K562 (cell line): ENCODE measurements around the gene GPRIN2. TPM values are rescaled to one million over a fixed set of nuclear protein-coding genes. Genes with fewer than 3 reads are reported as not detected.
A peak's percentile ranks its signal among the peaks of the same experiment; 100 is the strongest.

ENCODE experiments used
- ATAC-seq: fragments of 200-7000 bp; cut with Tn5 transposase; 3 replicates; pipeline ENCODE4 v1.9.1; 2020; ENCODE audit warnings: moderate library complexity
- BruUV-seq: library from RNA; stranded (reverse); fragments of 400-500 nt; replicated peaks from 2 replicates; lab custom pipeline; 2021; lab: Mats Ljungman, UMichigan
- CTCF ChIA-PET: fragments of 300-600 bp; formaldehyde crosslinking; extraction: SDS; loops from one replicate; lab custom pipeline; 2021; ENCODE audit warnings: low intra/inter-chr PET ratio; lab: Yijun Ruan, JAX
- POLR2A ChIA-PET: fragments of 300-600, 350-650 bp; sonication (Branson Sonifier 250); formaldehyde crosslinking; extraction: SDS; loops from one replicate; lab custom pipeline; 2021; ENCODE audit warnings: antibody characterized with exemption, inconsistent platforms; lab: Yijun Ruan, JAX
- DNase-seq, 4 experiments: peaks; one replicate each; pipeline versions ENCODE4 v3.0.0 to v3.0.0-alpha.2; 2011 to 2018; ENCODE audit warnings: low spot score in 3 of 4, mixed read lengths in 3 of 4; ENCODE audit errors: extremely low read depth in 1 of 4
- FAIRE-seq: peaks from 2 replicates; lab custom pipeline; 2011; peaks lifted over from hg19 to GRCh38; lab: Jason Lieb, UNC
- H2AFZ ChIP-seq: 2 replicates; pipeline ENCODE4 v1.6.0; 2011; ENCODE audit warnings: low read depth, low read length, control low read depth, inconsistent platforms
- H3K27ac ChIP-seq: fragments of 200-600 bp; 3 replicates; pipeline ENCODE4 v1.8.0; 2011; ENCODE audit warnings: low read depth, mild to moderate bottlenecking, control low read depth, inconsistent platforms, low read length, moderate library complexity, mixed read lengths; ENCODE audit errors: extremely low read depth
- H3K27me3 ChIP-seq, 2 experiments: fragments of 300-600 bp in 1 of 2; 2 replicates in 1 of 2; 3 replicates in 1 of 2; pipeline versions ENCODE4 v1.6.0 to v1.8.0; 2011; ENCODE audit warnings: inconsistent platforms in 2 of 2, low read length in 2 of 2, mild to moderate bottlenecking in 1 of 2, mixed read lengths in 1 of 2, moderate library complexity in 1 of 2; ENCODE audit not compliant: control insufficient read depth in 2 of 2, insufficient read depth in 2 of 2
- H3K36me3 ChIP-seq: fragments of 300-600 bp; 3 replicates; pipeline ENCODE4 v1.8.0; 2011; ENCODE audit warnings: mild to moderate bottlenecking, low read length, inconsistent platforms; ENCODE audit not compliant: control insufficient read depth, insufficient read depth
- H3K4me1 ChIP-seq, 2 experiments: fragments of 200-600 bp in 1 of 2; replicated peaks in 1 of 2; 2 replicates in 1 of 2; 3 replicates in 1 of 2; pipeline versions ENCODE4 v1.5.1 to v1.8.0; 2011; ENCODE audit warnings: inconsistent platforms in 2 of 2, low read length in 2 of 2, mild to moderate bottlenecking in 1 of 2, mixed read lengths in 1 of 2, moderate library complexity in 1 of 2; ENCODE audit not compliant: control insufficient read depth in 2 of 2, insufficient read depth in 2 of 2
- H3K4me2 ChIP-seq: 2 replicates; pipeline ENCODE4 v1.6.1; 2011; ENCODE audit warnings: low read length, control low read depth, inconsistent platforms, mixed read lengths; ENCODE audit not compliant: insufficient read depth
- H3K4me3 ChIP-seq: fragments of 200-600 bp; sonication (generic), shearing (Covaris generic); 2 replicates; pipeline ENCODE4 v1.5.1; 2016; ENCODE audit warnings: control low read depth, inconsistent platforms
- H3K79me2 ChIP-seq: fragments of 200-600 bp; 3 replicates; pipeline ENCODE4 v1.8.0; 2011; ENCODE audit warnings: low read length, inconsistent platforms; ENCODE audit not compliant: control insufficient read depth, insufficient read depth
- H3K9ac ChIP-seq, 2 experiments: 2 replicates each; pipeline versions ENCODE4 v1.6.0 to v1.6.1; 2011; ENCODE audit warnings: low read depth in 2 of 2, low read length in 2 of 2, control low read depth in 1 of 2, inconsistent platforms in 1 of 2, mild to moderate bottlenecking in 1 of 2, mixed read lengths in 1 of 2; ENCODE audit not compliant: insufficient read depth in 1 of 2
- H3K9me1 ChIP-seq: one replicate; pipeline ENCODE4 v1.6.0; 2011; ENCODE audit warnings: inconsistent platforms, mild to moderate bottlenecking, low read length, moderate library complexity; ENCODE audit not compliant: control insufficient read depth, insufficient read depth
- H3K9me3 ChIP-seq: replicated peaks from 2 replicates; pipeline ENCODE4 v1.5.1; 2011; ENCODE audit warnings: low read depth, low read length, inconsistent platforms; ENCODE audit not compliant: control insufficient read depth, insufficient read depth
- H4K20me1 ChIP-seq: replicated peaks from 2 replicates; pipeline ENCODE4 v1.6.1; 2011; ENCODE audit warnings: low read length, inconsistent platforms, mixed read lengths; ENCODE audit not compliant: control insufficient read depth, insufficient read depth
- CBFB ChIP-seq: sonication (generic); formaldehyde crosslinking; IDR thresholded peaks from 2 replicates; pipeline ENCODE4 v1.4.0; 2020; ENCODE audit warnings: mild to moderate bottlenecking, missing genetic modification reagents
- CBX1 ChIP-seq: sonication (generic); IDR thresholded peaks from 2 replicates; pipeline ENCODE4 v1.6.1; 2016; ENCODE audit warnings: antibody characterized with exemption, low read depth, mild to moderate bottlenecking
- EZH2 ChIP-seq: IDR thresholded peaks from 2 replicates; pipeline ENCODE4 v1.6.1; 2012; ENCODE audit warnings: low read depth, mild to moderate bottlenecking, inconsistent platforms, low read length, borderline replicate concordance
- FOXJ2 ChIP-seq: fragments of 200-800 bp; sonication (Bioruptor generic); IDR thresholded peaks from 2 replicates; pipeline ENCODE4 v1.6.1; 2016; ENCODE audit warnings: missing genetic modification characterization, missing compliant biosample characterization
- HSF4 ChIP-seq: fragments of 250-450 bp; sonication (Bioruptor Pico); IDR thresholded peaks from 2 replicates; pipeline ENCODE4 v2.1.2; 2022; ENCODE audit warnings: mild to moderate bottlenecking, moderate library complexity, borderline replicate concordance
- JUND ChIP-seq, 2 experiments: IDR thresholded peaks; 2 replicates in 1 of 2; 3 replicates in 1 of 2; pipeline ENCODE4 v1.6.1; 2011; ENCODE audit warnings: borderline replicate concordance in 2 of 2, low read depth in 2 of 2, low read length in 2 of 2, improper control_type of control experiment in 1 of 2, missing biosample characterization in 1 of 2, missing genetic modification characterization in 1 of 2, missing genetic modification reagents in 1 of 2
- MECOM ChIP-seq: fragments of 250-450 bp; sonication (Bioruptor Pico); IDR thresholded peaks from 2 replicates; pipeline ENCODE4 v1.8.0; 2022; ENCODE audit warnings: inconsistent platforms
- PCBP2 ChIP-seq: fragments of 200-400 bp; formaldehyde crosslinking; IDR thresholded peaks from 2 replicates; pipeline ENCODE4 v1.6.1; 2018; ENCODE audit warnings: low read length, low read depth, mild to moderate bottlenecking, moderate library complexity; ENCODE audit not compliant: poor library complexity, severe bottlenecking
- POLR3G ChIP-seq: IDR thresholded peaks from 2 replicates; pipeline ENCODE4 v1.6.1; 2011; ENCODE audit not compliant: insufficient read length, insufficient replicate concordance; ENCODE audit errors: extremely low read depth
- SAFB ChIP-seq: fragments of 200-400 bp; formaldehyde crosslinking; IDR thresholded peaks from 2 replicates; pipeline ENCODE4 v1.6.1; 2017; ENCODE audit warnings: low read depth, low read length, borderline replicate concordance
- SMAD4 ChIP-seq: fragments of 250-450 bp; sonication (Bioruptor Pico); conservative IDR thresholded peaks from 2 replicates; pipeline ENCODE4 v1.8.0; 2021; ENCODE audit warnings: inconsistent platforms, mild to moderate bottlenecking, moderate library complexity
- ZFX ChIP-seq: sonication (generic); formaldehyde crosslinking; IDR thresholded peaks from 2 replicates; pipeline ENCODE4 v1.8.0; 2022; ENCODE audit warnings: mild to moderate bottlenecking, missing genetic modification reagents, moderate library complexity
- ZNF41 ChIP-seq: fragments of 250-450 bp; sonication (Bioruptor Pico); conservative IDR thresholded peaks from 2 replicates; pipeline ENCODE4 v1.4.0; 2020; ENCODE audit warnings: mild to moderate bottlenecking
- ZNF551 ChIP-seq: fragments of 250-450 bp; sonication (Bioruptor Pico); IDR thresholded peaks from 2 replicates; pipeline ENCODE4 v1.5.0; 2021; ENCODE audit warnings: mild to moderate bottlenecking, moderate library complexity
- ZNF75A ChIP-seq: fragments of 450-650 bp; formaldehyde crosslinking; IDR thresholded peaks from 2 replicates; pipeline ENCODE4 v1.4.0; 2020; ENCODE audit warnings: mild to moderate bottlenecking
- WGBS: fragments of 100-300 bp; shearing (Covaris generic); methylation state at CpG from one replicate; pipeline ENCODE4 v1.1.6; 2016; ENCODE audit warnings: low coverage, mixed read lengths; ENCODE audit not compliant: insufficient coverage; ENCODE audit errors: missing lambda C conversion rate; 5-methylcytosine and 5-hydroxymethylcytosine counted together
- in situ Hi-C: fragments of 300-500 bp; cut with MboI; formaldehyde crosslinking; loops from 4 replicates; pipeline ENCODE4 v1.15.0; 2018; ENCODE audit warnings: inconsistent platforms, mixed read lengths
- intact Hi-C: fragments of 100-400 bp; cut with micrococcal nuclease; formaldehyde crosslinking; loops from 2 replicates; pipeline ENCODE4 v1.14.2; 2022
- polyA plus RNA-seq, 8 experiments: library from polyadenylated mRNA; depleted of rRNA in 4 of 8; stranded (reverse) in 5 of 8; unstranded in 3 of 8; fragments of >200 nt; fragmentation: Nextera tagmentation in 2 of 8; fragmentation: Illumina TruSeq in 1 of 8; extraction: Ambion mirVana in 2 of 8; extraction: Trizol in 1 of 8; gene quantifications; 2 replicates each; pipeline versions ENCODE4 v1.2.1 to v1.2.3, GENCODE V29; 2011 to 2014; ENCODE audit warnings: inconsistent platforms in 1 of 8, missing spikeins in 1 of 8
- total RNA-seq, 7 experiments: library from RNA; depleted of rRNA in 6 of 7; stranded (reverse); fragments of >200 nt in 6 of 7; fragmentation: Illumina TruSeq in 2 of 7; extraction: Trizol in 2 of 7; gene quantifications; 2 replicates each; pipeline versions ENCODE4 v1.2.1 to v1.2.3, GENCODE V29; 2011 to 2021; ENCODE audit warnings: low replicate concordance in 1 of 7
- TF ChIP-seq, protein P1 (sequence below): fragments of 450-650 bp; formaldehyde crosslinking; IDR thresholded peaks from 2 replicates; pipeline ENCODE4 v1.4.0; 2022; ENCODE audit warnings: mild to moderate bottlenecking, moderate library complexity
- TF ChIP-seq, protein P2 (sequence below): fragments of 250-450 bp; sonication (Bioruptor Pico); IDR thresholded peaks from 2 replicates; pipeline ENCODE4 v1.8.0; 2021; ENCODE audit warnings: borderline replicate concordance, mild to moderate bottlenecking, moderate library complexity; ENCODE audit not compliant: poor library complexity, severe bottlenecking

GPRIN2 gene
- total and polyA plus RNA-seq, 9 of the 15 experiments (the other 6 are each of a cell fraction or from before 2014, with no cell fraction given) = not detected

DNA sequence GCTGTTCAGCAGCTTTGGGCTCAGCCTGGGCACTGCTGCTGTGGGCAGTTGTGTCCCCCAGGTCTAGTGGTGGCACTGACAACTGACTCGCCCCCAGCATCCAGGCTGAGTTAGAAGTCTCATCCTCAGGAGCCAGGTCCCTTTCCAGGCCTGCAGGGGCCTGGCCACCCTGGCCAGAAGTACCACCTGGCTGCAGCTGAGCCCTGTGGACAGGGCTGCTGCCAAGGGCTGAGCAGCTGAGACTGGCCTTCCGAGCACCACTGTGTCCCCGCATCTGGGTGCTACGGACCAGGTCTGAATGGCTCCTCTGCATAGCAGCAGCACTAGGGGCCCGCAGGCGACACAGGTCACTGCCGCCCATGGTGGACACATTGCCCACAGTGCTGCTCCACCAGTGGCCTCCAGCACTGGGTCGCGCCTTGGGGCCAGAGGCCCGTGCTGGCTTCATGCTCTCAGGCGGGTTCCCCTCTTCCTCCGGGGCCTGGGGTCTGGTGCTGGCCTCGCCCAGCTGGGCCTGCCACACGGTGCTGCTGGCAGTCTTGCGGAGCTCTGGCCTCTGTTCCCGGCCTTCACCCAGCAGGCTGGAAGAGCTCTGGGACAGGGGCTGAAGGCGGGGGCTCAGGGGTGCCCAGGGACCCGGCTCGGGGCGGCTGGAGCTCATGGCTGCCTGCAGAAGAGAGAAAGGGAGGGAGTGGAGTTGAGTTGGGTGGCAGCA lies 6.2 kb downstream of the GPRIN2 start:
- FAIRE-seq = no peak
- H3K36me3 ChIP-seq = no peaks in the 10 kb centered on the region
- TF ChIP-seq POLR3G (no peak), ZNF41 (CRISPR knock-in tag) (no peak), ZNF551 (CRISPR knock-in tag) (no peak), MECOM (CRISPR knock-in tag) (no peak), HSF4 (no peak), CBFB (CRISPR knock-in tag) (no peak), SMAD4 (no peak), FOXJ2 (no peak), SAFB (no peak), JUND (IDR thresholded peaks at IDR 0.05; ENCODE audit: borderline replicate concordance, low read depth, low read length) (no peak), JUND (tag; IDR thresholded peaks at IDR 0.05; ENCODE audit: borderline replicate concordance, low read depth, low read length) (no peak), ZFX (no peak), PCBP2 (no peak), EZH2 (peak; percentile 92; the same call in 1 of the 2 replicates), CBX1 (no peak), ZNF75A (no peak)
- TF ChIP-seq, protein P1, sequence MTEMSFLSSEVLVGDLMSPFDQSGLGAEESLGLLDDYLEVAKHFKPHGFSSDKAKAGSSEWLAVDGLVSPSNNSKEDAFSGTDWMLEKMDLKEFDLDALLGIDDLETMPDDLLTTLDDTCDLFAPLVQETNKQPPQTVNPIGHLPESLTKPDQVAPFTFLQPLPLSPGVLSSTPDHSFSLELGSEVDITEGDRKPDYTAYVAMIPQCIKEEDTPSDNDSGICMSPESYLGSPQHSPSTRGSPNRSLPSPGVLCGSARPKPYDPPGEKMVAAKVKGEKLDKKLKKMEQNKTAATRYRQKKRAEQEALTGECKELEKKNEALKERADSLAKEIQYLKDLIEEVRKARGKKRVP (CRISPR knock-in tag) = no peak
- TF ChIP-seq, protein P2, sequence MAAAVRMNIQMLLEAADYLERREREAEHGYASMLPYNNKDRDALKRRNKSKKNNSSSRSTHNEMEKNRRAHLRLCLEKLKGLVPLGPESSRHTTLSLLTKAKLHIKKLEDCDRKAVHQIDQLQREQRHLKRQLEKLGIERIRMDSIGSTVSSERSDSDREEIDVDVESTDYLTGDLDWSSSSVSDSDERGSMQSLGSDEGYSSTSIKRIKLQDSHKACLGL (CRISPR knock-in tag) = no peak

More for the DNA sequence above, 6.2 kb downstream of the GPRIN2 start:
- no peaks in the 10 kb centered on the region for H3K9me1 ChIP-seq
- peaks cover 63% of the 10 kb centered on the region for H4K20me1 ChIP-seq
- 5% methylated on average over 20 of the region's 20 CpGs for WGBS
- ATAC-seq (peak; percentile 4), DNase-seq (no peak)
- intact Hi-C loops (no loop called here), in situ Hi-C loops (no loop called here)
- peak overlapping the region in 1 of 2 experiments; percentile 2; a peak in 1 of 4 replicates for H3K9ac ChIP-seq
- no peak overlapping the region for H3K4me3 ChIP-seq
- H3K4me2 ChIP-seq = no peak overlapping the region
- BruUV-seq = no TSS peak
- no peak overlapping the region for H3K27ac ChIP-seq
- H3K9me3 ChIP-seq = no peaks in the 10 kb centered on the region
- ChIA-PET POLR2A (interaction anchor here (1.0 kb wide), 2 partner anchors 10 to 11 kb away, joined by 5 read pairs; no protein-coding TSS in a partner anchor), CTCF (no interaction called here)
- no peaks in the 10 kb centered on the region for H3K79me2 ChIP-seq
- H2AFZ ChIP-seq = no peak overlapping the region
- peaks cover 46 to 95% of the 10 kb centered on the region in 2 experiments; a peak in 4 of 5 replicates for H3K27me3 ChIP-seq
- peaks cover 7 to 21% of the 10 kb centered on the region in 2 experiments; a peak in 4 of 5 replicates for H3K4me1 ChIP-seq
